HUES64 (cell line): ENCODE results near the gene VCP.
"Not testable (repeated sequence)": the region's sequence is repeated elsewhere in the genome, so short reads cannot be mapped to it uniquely, and the experiment has no call there.

ENCODE experiments used
- H3K27ac ChIP-seq: 2 replicates; pipeline ENCODE4 v1.7.0; 2013; ENCODE audit warnings: low read depth, low read length, inconsistent platforms
- H3K27me3 ChIP-seq: 2 replicates; pipeline ENCODE4 v1.6.1; 2013; ENCODE audit warnings: mild to moderate bottlenecking, low read length; ENCODE audit not compliant: insufficient read depth
- H3K36me3 ChIP-seq: 2 replicates; pipeline ENCODE4 v1.6.1; 2013; ENCODE audit warnings: mild to moderate bottlenecking, low read length; ENCODE audit not compliant: insufficient read depth
- H3K4me1 ChIP-seq: 2 replicates; pipeline ENCODE4 v1.6.1; 2013; ENCODE audit warnings: mild to moderate bottlenecking, low read length, moderate library complexity; ENCODE audit not compliant: insufficient read depth
- H3K4me3 ChIP-seq: 2 replicates; pipeline ENCODE4 v1.5.1; 2013; ENCODE audit warnings: mild to moderate bottlenecking, low read length, moderate library complexity
- H3K9ac ChIP-seq: 2 replicates; pipeline ENCODE4 v1.6.1; 2013; ENCODE audit warnings: mild to moderate bottlenecking, low read depth, low read length
- H3K9me3 ChIP-seq: 2 replicates; pipeline ENCODE4 v1.6.1; 2013; ENCODE audit warnings: low read depth, low read length; ENCODE audit not compliant: insufficient read depth
- WGBS: fragments of 150-250, 120-280 bp; methylation state at CpG from one replicate; pipeline ENCODE4 v1.1.7; 2013; ENCODE audit warnings: missing lambda C conversion rate; 5-methylcytosine and 5-hydroxymethylcytosine counted together

The VCP gene

DNA sequence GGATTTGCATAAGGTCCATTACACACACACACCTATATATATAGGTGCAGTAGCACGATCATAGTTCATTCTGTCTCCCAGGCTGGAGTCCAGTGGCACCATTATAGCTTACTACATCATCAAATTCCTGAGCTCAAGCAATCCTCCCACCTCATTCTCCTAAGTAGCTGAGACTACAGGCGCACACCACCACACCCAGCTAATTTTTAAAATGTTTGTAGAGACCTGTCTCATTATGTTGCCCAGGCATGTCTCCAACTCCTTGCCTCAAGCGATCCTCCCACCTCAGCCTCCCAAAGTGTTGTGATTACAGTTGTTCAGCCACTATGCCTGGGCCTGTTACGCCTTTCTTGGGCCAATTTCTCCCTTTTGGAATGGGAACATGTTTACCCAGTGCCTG lies 43.2 kb downstream of the VCP start:
- H3K4me3 ChIP-seq: no peak overlapping the region
- H3K27ac ChIP-seq: no peak overlapping the region
- H3K9me3 ChIP-seq: peaks cover 15% of the 10 kb centered on the region
- over 99% methylated on average over 3 of the region's 4 CpGs for WGBS
- no peaks in the 10 kb centered on the region for H3K27me3 ChIP-seq
- no peaks in the 10 kb centered on the region for H3K36me3 ChIP-seq
- H3K4me1 ChIP-seq: peaks cover 23% of the 10 kb centered on the region
- no peak overlapping the region for H3K9ac ChIP-seq

DNA sequence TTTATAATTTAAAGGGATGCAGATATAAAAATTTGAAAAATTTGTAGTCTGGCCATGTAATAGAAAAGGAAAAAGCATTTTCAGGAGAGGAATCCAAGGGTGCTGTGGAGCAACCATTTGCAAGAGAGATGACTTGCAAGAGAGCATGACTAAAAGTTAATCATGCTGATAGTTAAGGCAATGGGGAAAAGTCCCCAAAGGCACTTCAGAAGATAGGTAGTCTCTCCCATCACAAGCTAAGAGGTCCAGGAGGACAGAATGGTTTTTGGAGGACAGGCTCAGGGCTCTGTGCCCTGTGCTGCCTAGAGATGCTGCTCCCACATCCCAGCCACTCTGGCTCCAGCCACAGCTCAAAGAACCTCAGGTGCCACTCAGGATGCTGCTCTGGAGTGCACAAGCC lies 44.1 kb downstream of the VCP start:
- H3K9ac ChIP-seq: no peak overlapping the region; the same call in 1 of the 2 replicates

DNA sequence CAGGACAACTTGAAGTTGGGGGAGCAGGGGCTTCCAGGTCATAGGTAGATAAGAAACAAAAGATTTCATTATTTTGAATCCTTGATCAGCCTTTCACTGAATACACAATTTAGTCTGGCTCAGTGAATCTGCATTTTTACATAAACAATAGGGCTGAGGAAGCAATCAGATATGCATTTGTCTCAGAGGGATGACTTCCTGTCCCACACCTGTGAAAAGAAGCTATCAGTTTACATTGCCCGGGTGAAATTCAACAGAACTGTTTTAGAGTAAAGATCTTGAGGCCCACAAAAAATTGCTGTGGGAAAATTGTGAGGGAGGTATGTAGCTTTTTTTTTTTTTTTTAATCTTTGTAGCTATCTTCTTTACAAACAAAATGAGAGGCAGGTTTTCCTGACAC lies 44.6 kb downstream of the VCP start:
- Histone ChIP-seq H3K36me3 (no peaks in the 10 kb centered on the region), H3K4me1 (peaks cover 23% of the 10 kb centered on the region), H3K9ac (no peak overlapping the region), H3K27me3 (no peaks in the 10 kb centered on the region), H3K9me3 (peaks cover 17% of the 10 kb centered on the region), H3K4me3 (no peak overlapping the region), H3K27ac (no peak overlapping the region)
- 62% methylated on average over 1 of the region's 1 CpG for WGBS

More for the DNA sequence above, 44.1 kb downstream of the VCP start:
- Histone ChIP-seq H3K4me3 (no peak overlapping the region), H3K27me3 (no peaks in the 10 kb centered on the region), H3K4me1 (peaks cover 23% of the 10 kb centered on the region), H3K27ac (no peak overlapping the region), H3K9me3 (peaks cover 17% of the 10 kb centered on the region), H3K36me3 (no peaks in the 10 kb centered on the region)

DNA sequence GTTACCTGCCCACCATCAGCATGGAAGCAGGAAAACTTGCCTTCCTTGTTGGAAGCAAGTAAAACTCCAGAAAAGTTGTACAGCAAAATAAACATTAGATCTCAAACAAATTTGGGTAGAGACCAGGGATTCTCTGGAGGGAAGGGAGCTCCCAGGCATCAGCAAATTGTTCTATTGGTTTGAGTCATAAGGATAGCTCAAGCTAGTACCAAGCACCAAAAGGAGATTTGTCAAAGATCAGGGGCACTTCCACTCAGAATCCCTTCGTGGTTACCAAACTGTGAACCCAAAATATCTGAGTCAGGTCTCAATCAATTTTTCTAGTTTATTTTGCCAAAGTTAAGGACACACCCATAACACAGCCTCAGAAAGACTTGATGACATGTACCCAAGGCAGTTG lies 45.1 kb downstream of the VCP start:
- Histone ChIP-seq H3K9ac (no peak overlapping the region), H3K9me3 (peaks cover 17% of the 10 kb centered on the region), H3K4me3 (no peak overlapping the region), H3K36me3 (no peaks in the 10 kb centered on the region), H3K4me1 (peaks cover 23% of the 10 kb centered on the region), H3K27me3 (no peaks in the 10 kb centered on the region), H3K27ac (peak overlapping the region; percentile 80; the same call in 1 of the 2 replicates)
- 90% methylated on average over 1 of the region's 1 CpG for WGBS

DNA sequence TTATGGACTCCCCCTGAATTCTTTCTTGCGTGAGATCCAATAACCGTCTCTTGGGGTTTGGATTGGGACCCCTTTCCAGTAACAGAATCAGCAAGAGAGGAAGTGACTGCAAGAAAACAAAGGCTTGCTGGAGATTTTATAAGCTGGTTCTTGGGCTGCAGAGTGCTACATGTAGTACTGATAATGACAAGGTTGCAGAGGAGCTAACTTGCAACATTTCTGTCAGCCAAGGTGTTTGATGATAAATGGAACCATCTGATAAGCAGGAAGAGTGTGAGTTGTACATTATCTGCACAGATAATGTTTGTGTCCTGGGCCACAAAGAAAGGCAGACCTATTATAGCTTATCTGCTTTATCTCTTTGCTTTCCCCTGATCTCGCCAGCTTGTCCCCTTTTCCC lies 45.8 kb downstream of the VCP start:
- peak overlapping the region; percentile 80 for H3K27ac ChIP-seq
- peaks cover 23% of the 10 kb centered on the region for H3K4me1 ChIP-seq
- H3K27me3 ChIP-seq: no peaks in the 10 kb centered on the region
- peaks cover 17% of the 10 kb centered on the region for H3K9me3 ChIP-seq
- peak overlapping the region; percentile 3; the same call in 1 of the 2 replicates for H3K9ac ChIP-seq
- no peak overlapping the region for H3K4me3 ChIP-seq
- 71% methylated on average over 3 of the region's 3 CpGs for WGBS
- no peaks in the 10 kb centered on the region for H3K36me3 ChIP-seq

DNA sequence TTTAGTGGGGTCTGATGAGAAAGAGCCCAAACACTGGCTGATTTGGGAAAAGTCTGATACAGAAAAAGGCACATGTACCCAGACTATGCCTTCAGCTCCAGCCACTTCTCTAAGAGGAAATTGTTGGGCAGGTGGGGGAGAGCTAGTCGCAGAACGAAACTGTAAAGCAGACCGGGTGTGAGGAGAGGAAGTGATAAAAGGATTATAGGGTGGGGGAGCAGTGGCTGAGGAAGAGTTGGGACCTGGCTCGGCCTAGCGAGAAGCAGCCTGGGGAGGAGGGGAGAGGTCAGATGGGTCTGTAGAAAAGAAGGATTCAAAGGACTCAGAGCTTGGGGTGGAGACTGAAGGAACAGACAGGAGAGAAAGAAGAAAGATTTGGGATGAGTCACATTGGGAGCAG lies 49.0 kb downstream of the VCP start:
- Histone ChIP-seq H3K4me1 (peaks cover 23% of the 10 kb centered on the region), H3K9me3 (peaks cover 14% of the 10 kb centered on the region)
- H3K36me3 ChIP-seq, H3K9ac ChIP-seq, H3K27ac ChIP-seq, H3K4me3 ChIP-seq, H3K27me3 ChIP-seq: not testable (repeated sequence)
- 79% methylated on average over 5 of the region's 5 CpGs for WGBS

DNA sequence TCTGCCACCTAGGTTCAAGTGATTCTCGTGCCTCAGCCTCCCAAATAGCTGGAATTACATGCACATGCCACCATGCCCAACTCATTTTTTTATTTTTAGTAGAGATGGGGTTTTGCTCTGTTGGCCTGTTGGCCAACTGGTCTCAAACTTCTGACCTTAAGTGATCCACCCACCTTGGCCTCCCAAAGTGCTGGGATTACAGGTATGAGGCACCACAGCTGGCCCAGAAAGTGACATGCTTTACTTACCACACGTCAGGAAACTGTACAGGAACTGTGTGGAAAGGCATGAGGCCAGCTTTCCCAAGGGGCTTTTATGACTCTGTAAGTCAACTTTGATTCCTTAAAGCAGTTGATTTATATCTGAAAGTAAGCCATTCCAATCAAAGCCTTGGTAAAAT lies 57.9 kb downstream of the VCP start:
- 82% methylated on average over 2 of the region's 2 CpGs for WGBS
- H3K9ac ChIP-seq: no peak overlapping the region
- H3K27ac ChIP-seq: no peak overlapping the region
- H3K4me1 ChIP-seq: no peaks in the 10 kb centered on the region
- no peaks in the 10 kb centered on the region for H3K27me3 ChIP-seq
- H3K9me3 ChIP-seq: peaks cover 56% of the 10 kb centered on the region
- no peak overlapping the region for H3K4me3 ChIP-seq
- peaks cover 7% of the 10 kb centered on the region; the same call in 1 of the 2 replicates for H3K36me3 ChIP-seq

DNA sequence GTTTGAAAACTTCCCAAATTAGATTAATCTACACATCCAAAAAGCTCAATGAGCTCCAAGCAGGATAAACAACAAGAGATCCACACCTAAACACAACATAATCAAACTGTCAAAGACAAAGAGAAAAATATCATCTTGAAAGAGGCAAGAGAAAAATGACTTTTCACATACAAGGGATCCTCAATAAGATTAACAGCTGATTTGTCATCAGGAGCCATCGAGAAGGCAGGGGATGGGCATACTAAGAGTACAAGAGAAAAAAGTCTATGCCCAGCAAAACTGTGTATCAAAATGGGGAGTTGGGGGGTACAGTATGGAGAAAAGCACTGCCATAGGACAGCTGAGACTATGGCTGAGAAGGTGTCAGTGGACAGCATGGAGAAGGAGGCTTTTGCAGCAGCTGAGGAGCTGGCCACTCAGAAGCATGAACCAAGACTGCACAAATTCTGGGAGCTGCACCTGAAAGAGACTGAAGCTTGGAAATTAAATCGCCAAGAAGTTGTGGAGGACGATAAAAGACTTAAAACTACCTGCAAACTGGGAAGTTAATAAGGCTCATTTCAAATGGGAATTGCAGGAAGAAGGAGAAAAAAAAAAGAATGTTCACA lies 62.0 kb downstream of the VCP start:
- H3K4me1 ChIP-seq: no peaks in the 10 kb centered on the region
- H3K36me3 ChIP-seq: peaks cover 4% of the 10 kb centered on the region; the same call in 1 of the 2 replicates
- H3K27me3 ChIP-seq: no peaks in the 10 kb centered on the region
- WGBS: 89% methylated on average over 3 of the region's 3 CpGs
- no peak overlapping the region for H3K4me3 ChIP-seq
- peaks cover 30% of the 10 kb centered on the region for H3K9me3 ChIP-seq
- H3K9ac ChIP-seq: no peak overlapping the region
- H3K27ac ChIP-seq: no peak overlapping the region
